GOT3 (cell line): ENCODE results near the gene SMIM14.
"Not testable (repeated sequence)": the region's sequence is repeated elsewhere in the genome, so short reads cannot be mapped to it uniquely, and the experiment has no call there.

ENCODE experiments used
- DNase-seq: peaks from one replicate; lab custom pipeline; 2025; ENCODE audit warnings: mixed read lengths; lab: John Stamatoyannopoulos, UW

Gene SMIM14

GRCh38 chr4:39530682-39531081, 108.0 kb downstream of the SMIM14 start:
- no peak for DNase-seq

GRCh38 chr4:39529534-39529933, 109.1 kb downstream of the SMIM14 start:
- no peak for DNase-seq

DNA sequence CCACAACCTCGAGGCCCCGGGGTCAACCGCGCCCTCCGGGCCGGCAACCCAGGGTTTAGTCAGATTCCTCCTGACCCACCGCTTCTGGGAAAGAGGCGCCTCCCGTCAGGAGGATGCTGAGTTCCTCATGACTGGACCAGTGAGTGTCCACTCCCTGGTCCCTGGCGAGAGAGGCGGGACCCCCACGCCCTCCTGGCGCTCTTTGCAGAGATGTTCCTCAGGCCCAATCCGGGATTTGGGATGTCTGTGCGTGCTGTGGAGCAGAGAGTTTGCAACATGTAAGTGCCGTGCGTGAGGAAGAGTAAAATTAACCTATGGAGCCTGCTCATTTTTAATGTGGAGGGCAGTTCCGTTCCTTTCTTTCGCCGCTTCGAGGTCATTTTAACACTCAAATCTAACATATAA, 110.6 kb downstream of the SMIM14 start:
- peak; percentile 89 for DNase-seq

DNA sequence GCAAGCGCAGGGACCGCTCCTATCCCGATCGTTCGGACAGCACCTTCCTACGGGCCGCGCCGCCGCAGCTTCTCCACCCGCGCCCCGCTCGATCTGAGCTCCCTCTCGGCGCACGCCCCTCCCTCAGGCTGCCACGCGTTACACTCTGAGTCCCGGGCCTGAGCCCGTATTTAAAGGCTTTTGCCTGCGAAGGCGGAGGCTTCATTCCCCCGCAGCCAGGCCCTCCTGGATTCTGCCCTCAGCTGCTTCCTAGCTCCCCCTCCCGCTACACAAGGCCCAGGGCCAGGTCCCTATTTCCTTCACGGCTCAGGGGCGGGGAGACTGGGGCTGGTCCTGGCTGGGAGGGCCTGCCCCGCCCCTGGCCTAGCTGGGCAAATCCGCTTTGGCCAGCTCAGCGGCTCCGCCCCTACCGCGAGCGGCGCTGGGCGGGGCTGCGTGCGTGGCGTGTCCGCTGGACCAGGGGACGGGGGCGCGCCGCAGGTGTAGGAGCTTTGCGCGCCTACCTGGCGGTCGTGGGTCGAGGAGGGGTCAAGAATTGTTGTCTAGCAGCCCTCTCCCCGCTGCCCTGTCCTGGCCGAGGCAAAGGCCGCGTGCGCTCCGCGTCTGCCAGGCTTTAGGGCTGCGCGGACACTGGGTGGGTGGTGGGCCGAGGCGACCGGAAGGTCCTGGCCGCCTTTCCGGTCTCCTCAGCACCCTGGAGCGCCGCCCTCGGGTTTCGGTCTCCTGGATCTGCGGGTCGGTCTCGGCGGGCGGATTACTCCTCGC, 111.2 kb downstream of the SMIM14 start, which contains the start of gene UGDH:
Gene UGDH, minus strand, starts transcription at position 144 of the 765 bp plus-strand sequence. CDS start 5,927 bp downstream, outside the sequence.
- DNase-seq: peak; percentile 94

DNA sequence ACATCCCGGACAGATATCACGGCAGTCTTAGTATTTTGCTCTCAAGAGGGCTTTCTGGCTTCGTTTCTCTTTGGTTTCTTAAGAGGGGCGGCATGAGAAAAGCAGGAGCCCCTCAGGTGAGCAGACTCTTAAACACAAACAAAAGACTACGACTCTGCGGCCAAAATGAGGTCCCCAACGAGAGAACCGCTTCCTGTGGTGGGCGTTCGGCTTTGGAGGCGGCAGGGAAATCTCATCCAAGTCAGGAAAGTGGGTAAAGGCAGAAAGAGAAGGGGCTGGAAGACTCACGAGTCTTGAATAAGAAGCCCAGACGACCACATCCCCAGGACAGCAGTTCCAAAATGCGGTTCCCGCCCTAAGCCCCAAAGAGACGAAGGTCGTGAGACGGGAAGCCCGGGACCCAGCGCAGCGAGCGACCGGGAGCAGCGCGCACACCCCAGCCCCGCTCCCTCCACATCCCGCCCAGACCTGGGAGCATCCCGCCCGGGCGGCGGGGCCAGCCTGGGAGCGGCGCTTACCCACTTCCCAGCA, 111.8 kb downstream of the SMIM14 start:
- peak; percentile 42 for DNase-seq

DNA sequence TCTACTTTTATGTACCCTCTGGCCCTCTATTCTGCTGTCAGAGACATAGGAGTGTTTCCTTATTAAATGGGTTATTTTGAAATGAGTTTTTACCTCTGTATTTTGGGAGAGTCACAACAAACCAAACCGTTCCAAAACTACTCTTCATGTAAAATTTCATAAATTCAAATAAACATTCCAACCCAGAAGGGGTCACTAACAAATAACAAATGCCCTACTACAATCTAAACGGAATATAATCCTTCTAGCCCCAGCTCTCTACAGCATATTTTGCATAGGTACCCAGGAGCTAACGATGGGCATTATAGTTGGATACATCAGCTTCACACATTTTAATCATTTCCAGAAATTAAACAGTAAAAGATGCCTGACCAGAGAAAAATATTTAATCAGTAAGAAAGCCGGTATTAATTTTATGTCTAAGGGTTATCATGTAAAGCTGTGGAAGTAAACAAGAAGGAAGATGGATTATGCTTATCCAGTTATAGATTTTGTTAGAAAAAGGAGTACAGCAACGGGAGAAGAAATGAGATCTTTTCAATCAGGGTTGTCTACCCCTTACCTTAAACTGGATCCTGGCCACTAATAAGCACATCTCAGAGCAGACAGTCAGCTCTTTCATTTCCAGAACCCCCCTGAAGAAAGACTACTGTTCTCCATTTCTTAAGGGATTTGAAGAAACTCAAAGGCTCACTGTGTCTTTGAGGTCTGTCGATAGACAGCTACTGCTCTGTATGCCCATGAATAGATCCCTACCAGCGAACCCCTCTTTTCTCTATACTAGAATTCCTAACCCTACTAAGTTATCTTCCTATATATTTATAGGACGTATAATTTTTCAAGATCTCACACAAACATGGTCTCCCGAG, 112.6 kb downstream of the SMIM14 start:
- no peak for DNase-seq

- no peak for DNase-seq
Measured at GRCh38 chr4:39524161-39524957, 114.3 kb downstream of the SMIM14 start.

DNA sequence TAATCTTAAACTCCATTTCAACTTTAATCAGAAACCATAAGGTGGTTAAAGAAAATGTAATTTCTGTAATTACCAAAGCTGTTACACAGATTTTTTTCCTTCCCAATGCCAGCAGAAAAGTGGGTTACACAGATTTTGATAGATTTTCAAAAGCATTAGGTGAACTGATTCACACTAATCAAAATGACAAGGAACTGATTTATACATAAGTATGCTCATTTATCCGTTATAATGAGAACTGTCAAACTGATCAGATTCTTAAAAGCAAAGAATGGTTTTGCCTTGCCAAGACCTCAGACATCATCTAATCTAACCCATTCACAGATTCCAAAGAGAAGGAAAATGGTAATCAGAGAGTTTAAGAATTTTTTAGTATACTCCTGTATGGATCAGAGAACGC, 116.6 kb downstream of the SMIM14 start:
- DNase-seq: no peak

DNA sequence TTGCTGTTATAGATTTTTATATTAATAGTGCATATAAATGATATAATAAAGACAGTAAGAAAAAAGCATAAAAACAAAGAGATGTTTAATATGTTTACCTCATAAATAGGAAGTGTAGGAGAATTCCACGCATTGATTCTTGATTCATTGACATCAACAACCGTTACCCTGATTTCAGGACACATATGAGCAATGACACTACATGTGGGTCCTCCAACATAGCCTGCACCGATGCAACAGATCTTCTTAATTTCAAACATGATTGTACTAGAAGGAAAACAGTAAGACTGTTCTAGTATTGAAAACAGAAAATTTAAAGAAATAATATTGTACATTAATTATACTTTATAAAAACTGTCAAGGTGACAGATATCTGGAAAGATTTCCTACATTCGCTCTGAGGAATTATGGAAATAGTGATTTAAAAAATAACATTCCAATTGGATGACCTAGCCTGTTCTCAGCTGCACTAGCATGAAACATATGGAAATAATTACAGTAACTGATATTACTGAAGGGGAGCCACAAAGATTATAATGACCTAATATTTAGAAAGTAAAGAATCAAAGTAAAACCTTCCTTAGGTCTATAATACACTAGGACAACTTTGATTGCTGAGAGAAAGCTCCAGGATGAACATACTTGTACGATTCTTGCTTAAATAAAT, 117.3 kb downstream of the SMIM14 start:
- DNase-seq: no peak

DNA sequence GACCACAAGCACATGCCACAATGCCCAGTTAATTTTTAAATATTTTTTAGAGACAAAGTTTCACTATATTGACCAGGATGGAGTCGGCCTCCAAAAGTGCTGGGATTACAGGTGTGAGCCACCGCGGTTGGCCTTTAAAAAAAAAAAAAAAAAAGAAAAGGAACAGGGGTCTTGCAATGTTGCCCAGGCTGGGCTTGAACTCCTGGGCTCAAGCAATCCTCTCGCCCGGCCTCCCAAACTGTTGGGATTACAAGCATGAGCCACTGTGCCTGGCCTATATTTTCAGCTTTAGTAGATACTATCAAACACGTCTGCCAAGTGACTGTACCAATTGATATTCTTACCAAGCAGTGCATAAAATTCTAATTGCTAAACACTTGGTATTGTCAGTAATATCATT, 120.2 kb downstream of the SMIM14 start:
- no peak for DNase-seq

DNA sequence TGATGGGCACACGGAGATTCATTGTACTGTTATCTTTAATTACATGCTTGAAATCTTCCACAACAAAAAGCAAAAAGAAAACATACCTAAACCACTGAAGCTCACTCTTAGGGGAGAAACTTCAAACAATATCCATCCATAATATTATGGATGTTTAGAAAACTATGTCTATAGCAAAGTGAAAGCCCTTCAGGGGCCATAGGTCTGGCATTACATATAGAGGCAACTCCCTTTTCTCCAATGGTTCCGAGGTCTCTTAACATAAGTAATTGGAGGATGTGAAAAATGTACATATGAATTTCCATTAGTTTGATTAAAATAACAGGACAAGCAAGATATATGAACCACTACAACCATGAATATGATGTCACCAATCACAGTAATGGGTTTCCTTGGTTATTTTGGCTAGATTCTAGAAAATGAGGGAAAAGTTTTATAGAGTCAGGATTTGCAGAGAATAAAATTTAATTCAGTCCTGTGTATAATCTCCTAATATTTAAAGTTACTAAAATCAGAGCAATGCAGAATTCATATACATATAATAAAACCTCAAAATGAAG, 122.2 kb downstream of the SMIM14 start:
- no peak for DNase-seq

- not testable (repeated sequence) for DNase-seq
Measured at GRCh38 chr4:39515669-39516401, 122.8 kb downstream of the SMIM14 start.

- DNase-seq: no peak
Measured at GRCh38 chr4:39514888-39515401, 123.7 kb downstream of the SMIM14 start.

GRCh38 chr4:39514266-39514665, 124.4 kb downstream of the SMIM14 start:
- DNase-seq: not testable (repeated sequence)

- no peak for DNase-seq
Measured at GRCh38 chr4:39510348-39510929, 128.2 kb downstream of the SMIM14 start.

GRCh38 chr4:39505581-39505980, 133.1 kb downstream of the SMIM14 start:
- no peak for DNase-seq

- DNase-seq: no peak
Measured at GRCh38 chr4:39504538-39504937, 134.1 kb downstream of the SMIM14 start.

DNA sequence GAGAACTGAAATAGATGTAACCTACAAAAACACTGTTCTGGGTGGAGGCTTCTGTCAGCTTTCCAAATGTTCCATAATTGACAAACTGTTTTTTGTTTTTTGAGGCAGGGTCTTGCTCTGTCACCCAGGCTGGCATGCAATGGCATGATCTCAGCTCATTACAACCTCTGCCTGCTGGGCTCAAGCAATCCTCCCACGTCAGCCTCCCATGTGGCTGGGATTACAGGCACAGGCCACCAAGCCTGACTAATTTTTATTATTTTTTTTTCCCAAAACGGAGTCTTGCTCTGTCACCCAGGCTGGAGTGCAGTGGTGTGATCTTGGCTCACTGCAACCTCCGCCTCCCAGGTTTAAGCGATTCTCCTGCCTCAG, 136.0 kb downstream of the SMIM14 start:
- not testable (repeated sequence) for DNase-seq

GRCh38 chr4:39502019-39502663, 136.5 kb downstream of the SMIM14 start:
- DNase-seq: no peak
